ENCODE measurements around the gene SLC35F1. TPM values are rescaled to one million over a fixed set of nuclear protein-coding genes. Genes with fewer than 3 reads are reported as not detected.

The SLC35F1 gene
- total and polyA plus RNA-seq, 10 of the 15 experiments (the other 5 are each of a cell fraction or from before 2014, with no cell fraction given): 0.01 TPM; not detected in 9

- TF ChIP-seq POLR2AphosphoS5 (IDR thresholded peaks at IDR 0.05; ENCODE audit: low read length) (no peak), KAT2A (conservative IDR thresholded peaks at IDR 0.05; ENCODE audit: control insufficient read depth, low read depth, low read length) (no peak), ATF7 (IDR thresholded peaks at IDR 0.05; ENCODE audit: low read depth) (0 out of 2 replicates have a peak, but pooled peaks have one; percentile 19), RUNX3 (IDR thresholded peaks at IDR 0.05; ENCODE audit: low read length) (peak; percentile 100), ZNF274 (IDR thresholded peaks at IDR 0.05; ENCODE audit: insufficient read depth, insufficient read length) (no peak), SPI1 (IDR thresholded peaks at IDR 0.05; ENCODE audit: borderline replicate concordance, insufficient read depth, low read depth, low read length) (peak; percentile 99), TCF7 (IDR thresholded peaks at IDR 0.05; ENCODE audit: borderline replicate concordance) (no peak), SREBF1 (IDR thresholded peaks at IDR 0.05; ENCODE audit: low read length) (no peak), SIX5 (IDR thresholded peaks at IDR 0.05; ENCODE audit: low read depth, low read length, severe bottlenecking) (no peak), GATAD2B (conservative IDR thresholded peaks at IDR 0.05; ENCODE audit: low read depth) (0 out of 2 replicates have a peak, but pooled peaks have one; percentile 39), MYC (IDR thresholded peaks at IDR 0.05; ENCODE audit: insufficient read depth, insufficient read length, insufficient replicate concordance, low read length, severe bottlenecking) (no peak), CHD2 (IDR thresholded peaks at IDR 0.05; ENCODE audit: borderline replicate concordance, low read depth, low read length) (peak; percentile 51; the same call in 1 of the 2 replicates), PML (IDR thresholded peaks at IDR 0.05; ENCODE audit: low read length) (no peak), MAX (IDR thresholded peaks at IDR 0.05; ENCODE audit: low read depth, low read length) (no peak), PAX5 (IDR thresholded peaks at IDR 0.05; ENCODE audit: borderline replicate concordance, low read depth, low read length) (peak; percentile 64; the same call in 1 of the 2 replicates), ZNF24 (IDR thresholded peaks at IDR 0.05) (0 out of 2 replicates have a peak, but pooled peaks have one; percentile 40), ZSCAN29 (IDR thresholded peaks at IDR 0.05) (no peak), FOXK2 (IDR thresholded peaks at IDR 0.05) (no peak), SRF (IDR thresholded peaks at IDR 0.05; ENCODE audit: low read depth in 2 of 2, low read length in 2 of 2) (0 out of 4 replicates have a peak, but pooled peaks of 1 of the 2 experiments have one; percentile 4), MEF2B (IDR thresholded peaks at IDR 0.05; ENCODE audit: partially characterized antibody, poor library complexity, severe bottlenecking) (peak; percentile 56), CEBPB (IDR thresholded peaks at IDR 0.05; ENCODE audit: borderline replicate concordance in 1 of 2, low read depth in 2 of 2, low read length in 2 of 2) (no peak), EP300 (IDR thresholded peaks at IDR 0.05; ENCODE audit: borderline replicate concordance in 1 of 2, control insufficient read depth in 1 of 2, low read depth in 2 of 2, low read length in 2 of 2) (peak in 1 of 2 experiments; percentile 96; a peak in 2 of 4 replicates), NBN (IDR thresholded peaks at IDR 0.05) (0 out of 2 replicates have a peak, but pooled peaks have one; percentile 31), BCL3 (IDR thresholded peaks at IDR 0.05; ENCODE audit: borderline replicate concordance, insufficient read depth, low read depth, low read length, poor library complexity, severe bottlenecking) (no peak), CBFB (IDR thresholded peaks at IDR 0.05; ENCODE audit: low read depth) (peak; percentile 95), E4F1 (IDR thresholded peaks at IDR 0.05; ENCODE audit: borderline replicate concordance, partially characterized antibody) (no peak), JUNB (IDR thresholded peaks at IDR 0.05) (peak; percentile 95)
These were observed 447.6 kb downstream of the SLC35F1 start (continued) for GRCh38 chr6:118354641-118355040.
